GM18873 (cell line): ENCODE measurements around the gene KRTAP4-16.
"Not testable (repeated sequence)": the region's sequence is repeated elsewhere in the genome, so short reads cannot be mapped to it uniquely, and the experiment has no call there.

Experiments
- ATAC-seq: cut with Tn5 transposase; IDR thresholded peaks from one replicate; pipeline ENCODE4 v1.9.1; 2021; ENCODE audit warnings: mild to moderate bottlenecking, moderate library complexity, moderate number of reproducible peaks; ENCODE audit not compliant: unreplicated experiment, low FRiP score

KRTAP4-16 gene

DNA sequence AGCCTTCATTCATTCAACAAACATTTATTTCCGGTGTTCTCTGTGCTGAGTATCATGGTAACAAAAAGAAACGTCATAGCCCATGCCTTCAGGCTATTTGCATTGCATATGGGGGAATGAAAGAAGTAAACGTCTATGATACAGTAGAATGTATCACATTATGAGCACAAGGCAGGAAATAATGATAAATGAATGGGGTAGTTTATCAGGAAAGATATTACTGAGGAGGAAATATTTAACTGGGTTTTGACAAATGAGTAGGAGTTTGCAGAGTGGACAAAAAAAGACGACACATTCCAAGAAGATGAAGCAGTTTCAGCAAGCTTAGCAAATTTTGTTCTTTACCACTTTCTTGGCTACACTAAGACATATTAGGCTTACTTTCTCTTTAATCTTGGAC is 19.4 kb downstream of the KRTAP4-16 start:
- no peak for ATAC-seq

GRCh38 chr17:41076788-41077187 is 25.2 kb downstream of the KRTAP4-16 start:
- no peak for ATAC-seq

DNA sequence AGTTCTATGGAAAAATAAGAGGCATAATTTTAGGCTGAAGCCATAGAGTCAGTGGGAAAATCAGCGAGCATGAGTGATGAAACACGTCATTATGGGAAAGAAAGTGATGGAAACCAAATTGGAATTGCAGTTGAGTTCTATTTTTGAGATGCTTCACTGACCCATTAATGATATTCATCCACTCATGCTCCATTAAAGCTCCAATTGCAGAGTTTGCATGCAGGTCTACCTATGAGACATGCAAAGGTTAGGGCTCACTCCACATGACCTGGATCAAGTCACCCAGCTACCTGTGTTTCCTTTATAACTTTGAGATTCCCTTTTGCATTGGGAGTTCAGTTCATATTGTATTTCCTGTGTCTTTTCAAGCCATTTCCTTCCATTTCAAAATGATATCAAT is 28.3 kb downstream of the KRTAP4-16 start:
- ATAC-seq = no peak

DNA sequence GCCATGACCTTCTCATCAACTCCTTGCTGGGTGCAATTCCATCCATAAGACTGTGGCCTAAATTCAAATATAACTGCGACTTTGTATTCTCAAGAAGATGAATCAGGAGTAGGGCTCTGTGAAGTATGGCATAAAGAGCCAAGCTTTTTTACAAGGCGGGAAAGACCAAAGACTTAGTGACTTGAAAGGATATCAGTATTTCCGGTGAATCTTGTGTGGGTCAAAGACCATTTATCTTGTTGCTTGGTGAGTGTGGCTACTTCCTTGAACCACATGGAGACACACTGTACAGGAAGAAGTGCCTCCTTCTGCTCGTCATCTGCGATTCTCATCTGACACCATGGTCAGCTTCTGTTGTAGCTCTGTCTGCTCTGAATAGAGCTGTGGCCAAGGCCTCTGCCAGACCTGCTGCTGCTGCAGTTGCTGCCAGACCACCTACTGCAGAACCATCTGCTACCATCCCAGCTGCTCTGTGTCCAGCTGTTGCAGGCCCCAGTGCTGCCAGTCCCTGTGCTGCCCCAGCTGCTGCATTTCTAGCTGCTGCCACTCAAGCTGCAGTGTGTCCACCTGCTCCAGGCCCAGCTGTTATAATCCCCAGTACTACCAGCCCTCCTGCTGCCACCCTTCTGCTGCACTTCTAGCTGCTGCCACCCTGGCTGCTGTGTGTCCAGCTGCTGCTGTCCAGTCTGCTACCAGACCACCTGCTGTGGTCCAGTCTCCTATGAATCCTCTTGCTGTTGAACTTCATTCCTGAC is 30.2 kb downstream of the KRTAP4-16 start:
- no peak for ATAC-seq

- no peak for ATAC-seq
Measured at GRCh38 chr17:41069031-41069430, 33.0 kb downstream of the KRTAP4-16 start.

DNA sequence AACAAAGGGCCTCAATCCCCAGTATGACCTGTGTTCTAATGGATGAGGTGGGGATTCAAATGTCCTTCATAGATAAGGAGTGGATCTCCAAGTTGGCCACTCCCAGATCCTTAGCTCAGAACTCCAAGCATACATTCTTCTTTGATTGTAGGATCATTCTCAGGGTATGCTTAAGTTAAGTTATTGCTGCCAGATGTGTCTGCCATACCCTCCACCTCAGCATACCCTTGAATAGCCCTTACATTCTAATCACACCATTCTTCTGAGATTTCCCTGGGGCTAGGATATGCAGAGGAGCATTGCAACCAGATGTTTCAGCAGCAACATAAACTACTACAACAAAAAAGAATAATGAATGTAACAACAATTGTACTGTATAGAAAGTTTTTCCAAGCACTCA is 34.7 kb downstream of the KRTAP4-16 start:
- ATAC-seq = no peak

DNA sequence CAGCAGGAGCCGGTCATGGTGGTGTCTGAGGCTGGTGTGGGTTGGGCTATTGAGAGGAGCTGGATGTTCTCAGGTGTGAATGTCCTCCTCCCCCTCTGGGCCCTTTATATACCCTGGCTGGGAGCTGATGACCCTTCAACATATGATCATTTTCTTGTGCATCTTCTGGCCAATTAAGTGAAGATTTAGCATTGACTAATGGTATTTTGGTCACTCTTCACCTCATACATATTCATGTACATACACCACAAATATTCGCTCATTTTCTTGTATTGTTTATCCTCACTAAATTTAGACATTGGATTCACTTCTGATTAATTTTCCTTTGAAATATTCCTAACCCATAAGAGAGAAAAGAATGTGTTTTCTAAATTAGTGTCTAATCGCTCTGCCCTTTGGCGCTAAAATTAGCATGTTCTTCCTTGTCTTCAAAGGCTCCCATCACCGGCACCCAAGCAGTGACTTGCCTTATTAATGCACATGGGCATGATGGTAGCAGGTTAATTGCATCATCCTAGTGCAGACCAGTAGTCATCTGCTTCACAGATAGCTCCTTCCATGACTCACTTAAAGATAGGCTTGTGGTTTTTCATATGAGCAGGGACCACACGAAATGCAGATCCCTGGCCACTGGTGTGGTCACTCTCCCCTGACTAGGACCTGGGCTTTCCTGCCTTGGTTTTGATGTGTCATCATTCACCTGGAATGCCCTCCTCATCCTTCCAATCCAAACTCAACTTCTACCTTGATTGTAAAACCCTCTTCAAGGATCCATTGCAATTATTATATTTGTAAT is 36.0 kb downstream of the KRTAP4-16 start, which contains the start of gene KRTAP2-4:
Gene KRTAP2-4, minus strand, starts transcription at position 51 of the 796 bp plus-strand sequence. Its CDS starts 34 bp downstream, at position 17.
- no peak for ATAC-seq

GRCh38 chr17:41065016-41065689 is 36.9 kb downstream of the KRTAP4-16 start:
- ATAC-seq = not testable (repeated sequence)

DNA sequence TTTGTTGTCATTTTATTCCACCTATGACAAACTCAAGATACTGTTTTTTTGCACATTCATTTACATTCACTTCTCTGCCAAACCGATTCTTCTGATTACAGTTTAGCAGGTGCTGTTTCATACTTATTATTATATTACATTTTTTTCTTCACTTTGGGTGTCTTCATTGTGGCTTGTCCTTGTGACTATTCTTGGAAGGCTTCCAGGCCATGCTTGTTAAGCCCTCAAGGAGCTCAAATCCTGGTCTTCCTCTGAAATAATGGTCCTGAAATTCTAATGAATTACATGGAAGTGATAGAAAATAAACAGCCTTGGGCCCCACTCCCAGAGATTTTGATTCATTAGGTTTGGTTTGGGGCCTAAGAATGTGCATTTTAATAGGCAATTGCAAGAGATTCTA is 37.7 kb downstream of the KRTAP4-16 start:
- ATAC-seq = no peak

DNA sequence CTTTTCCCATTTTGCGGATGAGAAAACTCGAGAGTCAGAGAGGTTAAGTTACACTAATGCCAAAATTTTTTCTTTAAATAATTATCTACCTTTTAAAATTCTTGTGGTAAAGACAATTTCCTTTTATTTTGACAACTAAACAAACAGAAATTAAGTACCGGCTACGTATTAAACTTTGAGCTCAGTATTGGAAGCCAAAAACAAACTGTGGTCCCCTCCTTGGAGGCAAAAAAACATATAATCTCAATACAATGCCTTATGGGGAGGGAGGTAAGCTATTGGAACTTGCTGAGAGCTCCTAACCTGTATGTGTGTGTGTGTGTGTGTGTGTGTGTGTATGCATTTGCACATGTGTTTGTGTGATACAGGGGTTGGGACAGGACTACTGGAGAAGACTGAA is 38.6 kb downstream of the KRTAP4-16 start:
- ATAC-seq = no peak

- no peak for ATAC-seq
Measured at GRCh38 chr17:41061964-41062363, 40.0 kb downstream of the KRTAP4-16 start.

GRCh38 chr17:41060052-41060604 is 41.9 kb downstream of the KRTAP4-16 start, which contains the start of gene KRTAP2-3:
Gene KRTAP2-3, minus strand, starts transcription at chr17:41060114. Its CDS starts 64 bp downstream, at chr17:41060050.
- no peak for ATAC-seq

- ATAC-seq = not testable (repeated sequence)
Measured at GRCh38 chr17:41059276-41060051, 42.5 kb downstream of the KRTAP4-16 start.

DNA sequence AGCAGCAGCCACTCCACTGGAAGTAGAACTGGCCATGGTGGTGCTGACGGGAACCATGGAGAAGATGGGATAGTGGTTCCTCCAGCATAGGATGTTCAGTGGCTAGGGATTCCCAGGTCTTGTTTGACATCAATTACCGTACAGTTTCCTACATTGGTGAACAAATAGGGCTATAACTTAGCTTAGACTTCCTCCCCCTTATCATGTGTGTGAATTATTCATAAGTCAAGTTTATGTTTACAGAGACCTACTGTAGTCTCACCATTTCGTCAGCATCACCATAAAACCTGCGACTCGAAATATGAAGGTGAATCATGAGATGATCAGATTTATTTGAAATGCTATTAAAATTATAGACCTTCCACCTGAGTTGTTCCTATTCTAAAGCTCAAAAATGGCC is 43.3 kb downstream of the KRTAP4-16 start:
- no peak for ATAC-seq

GRCh38 chr17:41057547-41057946 is 44.5 kb downstream of the KRTAP4-16 start:
- no peak for ATAC-seq

- ATAC-seq = not testable (repeated sequence)
Measured at GRCh38 chr17:41055130-41055529, 46.9 kb downstream of the KRTAP4-16 start, which contains the start of gene KRTAP2-2. Gene KRTAP2-2, minus strand, starts transcription at chr17:41055230. Its CDS starts 19 bp downstream, at chr17:41055211.

- not testable (repeated sequence) for ATAC-seq
Measured at GRCh38 chr17:41054556-41054955, 47.5 kb downstream of the KRTAP4-16 start.

DNA sequence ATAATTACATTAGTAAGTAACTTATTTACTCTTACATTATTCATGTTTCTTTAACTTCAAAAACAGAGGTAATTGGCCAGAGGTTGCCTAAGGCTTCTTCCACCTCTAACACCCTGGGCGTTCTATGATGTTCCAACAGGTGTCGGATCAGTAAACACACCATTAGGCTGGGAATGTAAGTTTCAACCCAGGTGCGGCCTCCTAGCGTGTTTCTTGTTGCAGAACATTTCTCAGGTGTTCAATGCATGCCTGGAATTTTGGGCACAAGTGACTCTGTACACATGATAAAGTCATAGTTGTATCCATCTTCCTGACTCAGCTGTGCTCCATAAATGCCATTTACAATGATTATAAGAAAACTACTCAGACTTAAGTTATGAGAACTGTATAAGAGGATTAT is 48.0 kb downstream of the KRTAP4-16 start:
- no peak for ATAC-seq

DNA sequence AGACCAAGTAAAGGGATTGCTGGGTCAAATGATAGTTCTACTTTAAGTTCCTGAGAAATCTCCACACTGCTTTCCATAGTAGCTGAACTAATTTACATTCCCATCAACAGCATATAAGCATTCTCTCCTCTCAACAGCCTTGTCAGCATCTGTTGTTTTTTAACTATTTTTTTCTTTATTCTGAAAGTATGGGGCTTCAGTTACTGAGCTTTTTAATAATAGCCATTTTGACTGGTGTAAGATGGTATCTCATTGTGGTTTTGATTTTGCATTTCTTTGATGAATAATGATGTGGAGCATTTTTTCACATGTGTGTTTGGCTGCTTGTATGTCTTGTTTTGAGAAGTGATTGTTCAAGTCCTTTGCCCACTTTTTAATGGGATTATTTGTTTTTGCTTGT is 49.4 kb downstream of the KRTAP4-16 start:
- ATAC-seq = no peak
